ENCODE results near the gene HHIP. TPM values are rescaled to one million over a fixed set of nuclear protein-coding genes. Genes with fewer than 3 reads are reported as not detected.

Gene HHIP
- total RNA-seq (2014; rRNA removed; shearing (Covaris generic)) = not detected in 2 replicates

GRCh38 chr4:144645631-144646522 lies at the start of gene HHIP:
HHIP (plus strand) TSS chr4:144646156; CDS start chr4:144646676, 520 bp downstream.
- DNase-seq (ENCODE audit: low spot score) = no peak

GRCh38 chr4:144597171-144597570 lies 48.8 kb upstream of the HHIP start:
- DNase-seq (ENCODE audit: low spot score) = no peak

- DNase-seq (ENCODE audit: low spot score) = no peak
Measured at GRCh38 chr4:144599621-144600020, 46.3 kb upstream of the HHIP start.

- peak; percentile 38 for DNase-seq (ENCODE audit: low spot score)
Measured at GRCh38 chr4:144611850-144612249, 34.1 kb upstream of the HHIP start.

- no peak for DNase-seq (ENCODE audit: low spot score)
Measured at GRCh38 chr4:144614850-144615585, 30.9 kb upstream of the HHIP start.

- DNase-seq (ENCODE audit: low spot score) = no peak
Measured at GRCh38 chr4:144621681-144622080, 24.3 kb upstream of the HHIP start.

GRCh38 chr4:144627663-144628076 lies 18.3 kb upstream of the HHIP start:
- DNase-seq (ENCODE audit: low spot score) = peak; percentile 3

GRCh38 chr4:144633215-144633614 lies 12.7 kb upstream of the HHIP start:
- no peak for DNase-seq (ENCODE audit: low spot score)

- DNase-seq (ENCODE audit: low spot score) = no peak
Measured at GRCh38 chr4:144634978-144635747, 10.8 kb upstream of the HHIP start.

GRCh38 chr4:144644368-144645101 lies 1.4 kb upstream of the HHIP start:
- no peak for DNase-seq (ENCODE audit: low spot score)

- DNase-seq (ENCODE audit: low spot score) = no peak
Measured at GRCh38 chr4:144645102-144645630, 790 bp upstream of the HHIP start.

- DNase-seq (ENCODE audit: low spot score) = no peak
Measured at GRCh38 chr4:144646523-144647094, 653 bp downstream of the HHIP start.

GRCh38 chr4:144647095-144647561 lies 1.2 kb downstream of the HHIP start:
- no peak for DNase-seq (ENCODE audit: low spot score)

- DNase-seq (ENCODE audit: low spot score) = no peak
Measured at GRCh38 chr4:144647590-144647989, 1.6 kb downstream of the HHIP start.

- DNase-seq (ENCODE audit: low spot score) = no peak
Measured at GRCh38 chr4:144648042-144648441, 2.1 kb downstream of the HHIP start.

GRCh38 chr4:144649646-144650045 lies 3.7 kb downstream of the HHIP start:
- no peak for DNase-seq (ENCODE audit: low spot score)

GRCh38 chr4:144650311-144651005 lies 4.5 kb downstream of the HHIP start:
- no peak for DNase-seq (ENCODE audit: low spot score)

GRCh38 chr4:144653781-144654545 lies 8.0 kb downstream of the HHIP start:
- DNase-seq (ENCODE audit: low spot score) = no peak

GRCh38 chr4:144655491-144655890 lies 9.5 kb downstream of the HHIP start:
- no peak for DNase-seq (ENCODE audit: low spot score)
